Measurements from ENCODE around the gene ULK1.

The ULK1 gene

DNA sequence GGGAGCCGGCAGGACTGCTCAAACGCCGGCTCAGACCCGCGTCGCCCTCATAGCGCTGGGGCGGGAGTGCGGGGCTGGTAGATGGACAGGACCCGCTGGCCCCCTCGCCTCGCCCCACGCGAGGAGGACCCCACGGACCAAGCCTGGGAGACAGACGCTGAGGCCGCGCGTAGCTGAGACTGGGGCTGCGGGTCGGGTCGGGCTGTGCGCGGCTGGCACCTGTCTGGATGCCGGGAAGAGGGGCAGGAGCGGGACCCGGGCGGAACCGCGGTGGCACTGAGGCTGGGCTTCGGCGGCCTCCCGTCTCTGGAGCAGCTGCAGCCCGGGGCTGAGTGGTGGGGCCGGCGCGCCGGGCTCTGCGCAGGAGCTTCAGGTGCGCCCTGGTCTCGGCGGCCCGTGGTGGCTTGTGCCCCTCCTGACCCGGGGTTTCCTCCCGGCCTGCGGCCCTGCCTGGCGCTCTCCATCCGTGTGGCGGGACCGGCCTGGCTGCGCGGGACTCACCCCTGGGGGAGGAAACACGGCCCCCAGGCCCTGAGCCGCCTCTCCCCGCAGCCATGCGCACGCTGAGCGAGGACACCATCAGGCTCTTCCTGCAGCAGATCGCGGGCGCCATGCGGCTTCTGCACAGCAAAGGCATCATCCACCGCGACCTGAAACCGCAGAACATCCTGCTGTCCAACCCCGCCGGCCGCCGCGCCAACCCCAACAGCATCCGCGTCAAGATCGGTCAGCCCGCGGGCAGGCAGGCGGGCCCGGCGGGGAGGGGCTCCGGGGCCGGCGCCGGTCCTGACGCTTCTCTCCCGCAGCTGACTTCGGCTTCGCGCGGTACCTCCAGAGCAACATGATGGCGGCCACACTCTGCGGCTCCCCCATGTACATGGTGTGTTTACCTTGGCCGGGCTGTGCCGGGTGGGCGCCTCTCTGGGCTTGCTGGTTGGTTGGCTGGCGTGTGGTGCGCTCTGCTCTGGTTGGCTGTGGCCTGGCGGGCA, 14.0 kb downstream of the ULK1 start:
- Mint-ChIP-seq H3K36me3 (ENCODE audit: low read depth) (no peaks in the 10 kb centered on the region), H3K27me3 (ENCODE audit: low read depth, poor library complexity) (no peaks in the 10 kb centered on the region), H3K9me3 (no peaks in the 10 kb centered on the region), H3K27ac (no peak overlapping the region), H3K4me1 (no peaks in the 10 kb centered on the region), H3K4me3 (no peak overlapping the region)
- DNase-seq, result no peak
- TF ChIP-seq, protein P1, sequence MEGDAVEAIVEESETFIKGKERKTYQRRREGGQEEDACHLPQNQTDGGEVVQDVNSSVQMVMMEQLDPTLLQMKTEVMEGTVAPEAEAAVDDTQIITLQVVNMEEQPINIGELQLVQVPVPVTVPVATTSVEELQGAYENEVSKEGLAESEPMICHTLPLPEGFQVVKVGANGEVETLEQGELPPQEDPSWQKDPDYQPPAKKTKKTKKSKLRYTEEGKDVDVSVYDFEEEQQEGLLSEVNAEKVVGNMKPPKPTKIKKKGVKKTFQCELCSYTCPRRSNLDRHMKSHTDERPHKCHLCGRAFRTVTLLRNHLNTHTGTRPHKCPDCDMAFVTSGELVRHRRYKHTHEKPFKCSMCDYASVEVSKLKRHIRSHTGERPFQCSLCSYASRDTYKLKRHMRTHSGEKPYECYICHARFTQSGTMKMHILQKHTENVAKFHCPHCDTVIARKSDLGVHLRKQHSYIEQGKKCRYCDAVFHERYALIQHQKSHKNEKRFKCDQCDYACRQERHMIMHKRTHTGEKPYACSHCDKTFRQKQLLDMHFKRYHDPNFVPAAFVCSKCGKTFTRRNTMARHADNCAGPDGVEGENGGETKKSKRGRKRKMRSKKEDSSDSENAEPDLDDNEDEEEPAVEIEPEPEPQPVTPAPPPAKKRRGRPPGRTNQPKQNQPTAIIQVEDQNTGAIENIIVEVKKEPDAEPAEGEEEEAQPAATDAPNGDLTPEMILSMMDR (IDR thresholded peaks at IDR 0.05), result no peak

- Mint-ChIP-seq H3K4me3 (no peak overlapping the region), H3K27me3 (ENCODE audit: low read depth, poor library complexity) (no peaks in the 10 kb centered on the region), H3K27ac (no peak overlapping the region), H3K9me3 (no peaks in the 10 kb centered on the region), H3K36me3 (ENCODE audit: low read depth) (peaks cover 1% of the 10 kb centered on the region), H3K4me1 (no peaks in the 10 kb centered on the region)
- TF ChIP-seq, protein P1 (IDR thresholded peaks at IDR 0.05), result no peak
- DNase-seq, result no peak
Measured at GRCh38 chr12:131909081-131909751, 14.8 kb downstream of the ULK1 start.

- TF ChIP-seq, protein P1 (IDR thresholded peaks at IDR 0.05), result no peak
- Mint-ChIP-seq H3K9me3 (no peaks in the 10 kb centered on the region), H3K4me1 (no peaks in the 10 kb centered on the region), H3K36me3 (ENCODE audit: low read depth) (peaks cover 5% of the 10 kb centered on the region), H3K4me3 (no peak overlapping the region), H3K27me3 (ENCODE audit: low read depth, poor library complexity) (no peaks in the 10 kb centered on the region), H3K27ac (no peak overlapping the region)
- DNase-seq, result no peak
Measured at GRCh38 chr12:131909752-131910219, 15.4 kb downstream of the ULK1 start.

DNA sequence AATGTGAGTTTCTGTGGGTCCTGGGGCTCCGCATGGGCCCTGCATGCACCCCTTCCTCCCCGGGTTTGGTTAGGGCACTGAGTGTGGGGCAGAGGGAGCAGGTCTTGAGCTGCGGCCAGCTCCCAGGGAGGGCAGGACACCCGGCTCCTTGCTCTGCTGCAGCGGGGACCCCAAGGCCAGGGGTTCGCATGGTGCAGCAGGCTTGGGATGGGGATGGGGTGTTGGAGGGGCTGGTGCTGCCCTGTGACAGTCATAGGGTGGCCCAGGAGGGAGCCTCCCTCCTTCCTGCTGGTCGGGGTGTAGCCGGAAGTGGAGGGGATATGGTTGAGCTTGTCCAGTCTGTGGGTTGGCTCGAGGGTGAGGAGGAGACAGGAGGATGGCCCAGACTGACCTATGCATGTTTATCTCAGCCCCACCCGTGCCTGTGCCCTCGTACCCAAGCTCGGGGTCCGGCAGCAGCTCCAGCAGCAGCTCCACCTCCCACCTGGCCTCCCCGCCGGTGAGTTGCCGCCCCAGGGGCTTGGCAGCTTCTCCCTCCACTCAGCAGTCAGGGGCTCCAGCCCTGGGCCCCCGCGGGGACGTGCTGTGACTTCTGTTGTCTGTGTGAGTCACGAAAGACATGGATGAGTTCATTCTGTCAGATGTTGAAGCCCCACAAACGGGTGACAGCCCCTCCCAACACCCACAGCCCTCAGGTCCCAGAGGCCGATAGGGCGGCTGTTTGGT, 16.0 kb downstream of the ULK1 start:
- TF ChIP-seq, protein P1 (IDR thresholded peaks at IDR 0.05), result no peak
- DNase-seq, result no peak
- Mint-ChIP-seq H3K4me3 (no peak overlapping the region), H3K4me1 (no peaks in the 10 kb centered on the region), H3K27me3 (ENCODE audit: low read depth, poor library complexity) (no peaks in the 10 kb centered on the region), H3K36me3 (ENCODE audit: low read depth) (peaks cover 5% of the 10 kb centered on the region), H3K9me3 (no peaks in the 10 kb centered on the region), H3K27ac (no peak overlapping the region)

GRCh38 chr12:131911028-131911650, 16.7 kb downstream of the ULK1 start:
- no peaks in the 10 kb centered on the region for H3K4me1 Mint-ChIP-seq
- TF ChIP-seq, protein P1 (IDR thresholded peaks at IDR 0.05), result no peak
- peaks cover 5% of the 10 kb centered on the region for H3K36me3 Mint-ChIP-seq (ENCODE audit: low read depth)
- DNase-seq, result no peak
- no peak overlapping the region for H3K27ac Mint-ChIP-seq
- no peaks in the 10 kb centered on the region for H3K27me3 Mint-ChIP-seq (ENCODE audit: low read depth, poor library complexity)
- H3K4me3 Mint-ChIP-seq, result no peak overlapping the region
- no peaks in the 10 kb centered on the region for H3K9me3 Mint-ChIP-seq
